ENCODE measurements around the gene PPP1R12B.
"Not testable (repeated sequence)": the region's sequence is repeated elsewhere in the genome, so short reads cannot be mapped to it uniquely, and the experiment has no call there.

- not testable (repeated sequence) for TF ChIP-seq CTCF, EZH2 (IDR thresholded peaks at IDR 0.05)
Measured at GRCh38 chr1:202615208-202615500, 266.7 kb downstream of the PPP1R12B start.

Data from neural progenitor cell (in vitro differentiated cells).